ENCODE data around the gene SLC7A10.

DNA sequence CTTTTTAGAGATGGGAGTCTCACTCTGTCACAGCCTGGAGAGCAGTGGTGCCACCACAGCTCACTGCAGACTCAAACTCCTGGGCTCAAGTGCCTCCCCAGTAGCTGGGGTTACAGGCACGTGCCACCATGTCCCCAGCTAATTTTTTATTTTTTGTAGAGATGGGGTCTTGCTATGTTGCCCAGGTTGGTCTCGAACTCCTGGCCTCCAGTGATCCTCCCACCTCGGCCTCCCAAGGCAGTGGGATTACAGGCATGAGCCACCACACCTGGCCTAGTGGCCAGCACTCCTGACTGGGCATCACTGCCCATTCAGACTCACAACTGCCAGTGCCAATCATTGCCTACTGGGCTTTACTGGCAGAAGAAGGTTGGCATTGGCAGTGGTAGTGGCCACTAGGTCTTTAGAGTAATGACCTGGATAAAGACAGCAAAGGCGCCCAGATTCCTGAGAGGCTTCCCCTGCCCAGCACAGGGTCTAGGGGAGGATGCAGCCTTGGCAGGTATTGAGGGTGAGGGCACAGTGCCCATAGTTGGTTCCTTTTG, 26.8 kb upstream of the SLC7A10 start:
- TF ChIP-seq, protein P1, sequence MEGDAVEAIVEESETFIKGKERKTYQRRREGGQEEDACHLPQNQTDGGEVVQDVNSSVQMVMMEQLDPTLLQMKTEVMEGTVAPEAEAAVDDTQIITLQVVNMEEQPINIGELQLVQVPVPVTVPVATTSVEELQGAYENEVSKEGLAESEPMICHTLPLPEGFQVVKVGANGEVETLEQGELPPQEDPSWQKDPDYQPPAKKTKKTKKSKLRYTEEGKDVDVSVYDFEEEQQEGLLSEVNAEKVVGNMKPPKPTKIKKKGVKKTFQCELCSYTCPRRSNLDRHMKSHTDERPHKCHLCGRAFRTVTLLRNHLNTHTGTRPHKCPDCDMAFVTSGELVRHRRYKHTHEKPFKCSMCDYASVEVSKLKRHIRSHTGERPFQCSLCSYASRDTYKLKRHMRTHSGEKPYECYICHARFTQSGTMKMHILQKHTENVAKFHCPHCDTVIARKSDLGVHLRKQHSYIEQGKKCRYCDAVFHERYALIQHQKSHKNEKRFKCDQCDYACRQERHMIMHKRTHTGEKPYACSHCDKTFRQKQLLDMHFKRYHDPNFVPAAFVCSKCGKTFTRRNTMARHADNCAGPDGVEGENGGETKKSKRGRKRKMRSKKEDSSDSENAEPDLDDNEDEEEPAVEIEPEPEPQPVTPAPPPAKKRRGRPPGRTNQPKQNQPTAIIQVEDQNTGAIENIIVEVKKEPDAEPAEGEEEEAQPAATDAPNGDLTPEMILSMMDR (optimal IDR thresholded peaks at IDR 0.05 in 1 of 3, IDR thresholded peaks at IDR 0.05 in 1 of 3, conservative IDR thresholded peaks at IDR 0.05 in 1 of 3; ENCODE audit: extremely low read depth in 1 of 3, insufficient read depth in 2 of 3, low read length in 3 of 3): no peak
- TF ChIP-seq EZH2 (IDR thresholded peaks at IDR 0.05; ENCODE audit: low read length): no peak

Data from keratinocyte (primary cell).